ENCODE results near the gene POTEG.
"Not testable (repeated sequence)": the region's sequence is repeated elsewhere in the genome, so short reads cannot be mapped to it uniquely, and the experiment has no call there.

- TF ChIP-seq CTCF (optimal IDR thresholded peaks at IDR 0.05 in 1 of 3, IDR thresholded peaks at IDR 0.05 in 1 of 3, conservative IDR thresholded peaks at IDR 0.05 in 1 of 3; ENCODE audit: extremely low read depth in 1 of 3, insufficient read depth in 2 of 3, low read length in 3 of 3); EZH2 (IDR thresholded peaks at IDR 0.05; ENCODE audit: low read length): not testable (repeated sequence)
These were observed 59.7 kb downstream of the POTEG start for GRCh38 chr14:19374451-19374903.
